ENCODE data around the gene SNPH. TPM values are rescaled to one million over a fixed set of nuclear protein-coding genes. Genes with fewer than 3 reads are reported as not detected.

The SNPH gene
- total and polyA plus RNA-seq, 2 of the 8 experiments (the other 6 are each of a cell fraction or from before 2014, with no cell fraction given), result 0.98 to 4.9 TPM

DNA sequence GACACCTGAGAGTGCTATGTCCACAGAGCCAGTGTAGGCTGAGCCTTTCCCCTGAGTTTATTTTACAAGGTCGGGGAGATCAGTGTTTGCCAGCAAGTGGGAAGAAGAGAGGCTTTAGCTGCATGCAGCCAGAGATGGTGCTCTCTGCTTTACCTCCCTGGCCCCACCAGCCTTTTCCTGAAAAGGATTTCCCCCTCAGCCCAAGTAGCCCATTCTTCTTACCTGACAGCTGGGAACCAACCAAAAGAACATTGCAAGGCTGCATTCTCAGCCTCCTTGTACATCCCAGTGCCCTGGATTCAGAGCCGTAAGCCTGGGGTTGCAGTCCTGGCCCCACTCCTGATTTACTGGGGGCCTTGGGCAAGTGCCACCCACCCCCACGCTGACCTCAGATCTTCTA lies 16.9 kb downstream of the SNPH start:
- H3K14ac ChIP-seq (ENCODE audit: insufficient read length), result no peak overlapping the region
- no peak overlapping the region for H3K23ac ChIP-seq (ENCODE audit: insufficient read length)
- no peak for TF ChIP-seq RNF2 (IDR thresholded peaks at IDR 0.05; ENCODE audit: borderline replicate concordance, low read depth, low read length, missing control alignments, poor library complexity, severe bottlenecking)
- no peak for TF ChIP-seq PHF8 (conservative IDR thresholded peaks at IDR 0.05; ENCODE audit: low read depth, low read length)
- ChIA-PET POLR2A (ENCODE audit: partially characterized antibody) (no interaction called here), CTCF (ENCODE audit: partially characterized antibody) (interaction anchor here (0.9 to 2.4 kb wide), 4 partner anchors 9 to 34 kb away, joined by 4 to 11 read pairs (median 6); no protein-coding TSS in a partner anchor)
- no peak overlapping the region for H4K5ac ChIP-seq (ENCODE audit: insufficient read length, low read depth, low read length)
- H3K4ac ChIP-seq (replicated peaks; ENCODE audit: insufficient read length, low read depth, low read length), result no peak overlapping the region
- no peaks in the 10 kb centered on the region for H3K27me3 ChIP-seq (replicated peaks in 1 of 4; ENCODE audit: control insufficient read depth in 3 of 4, extremely low read depth in 1 of 4, insufficient read depth in 3 of 4, low read length in 3 of 4)
- H2BK5ac ChIP-seq (ENCODE audit: low read depth, low read length), result no peak overlapping the region
- no peak overlapping the region for H3K4me2 ChIP-seq (ENCODE audit: insufficient read depth in 1 of 2, low read depth in 2 of 2, low read length in 2 of 2)
- H3K56ac ChIP-seq (replicated peaks; ENCODE audit: insufficient read length, low read depth, low read length), result no peak overlapping the region
- H2AK5ac ChIP-seq (ENCODE audit: low read depth, low read length), result no peak overlapping the region
- no peak for DNase-seq (ENCODE audit: low read depth in 1 of 2, low spot score in 2 of 2)
- FAIRE-seq, result no peak
- peaks cover 2% of the 10 kb centered on the region; the same call in 1 of the 2 replicates for H3K23me2 ChIP-seq (ENCODE audit: low read depth, low read length)
- H3K36me3 ChIP-seq (ENCODE audit: control insufficient read depth in 2 of 4, insufficient read depth in 4 of 4, low read length in 3 of 4), result no peaks in the 10 kb centered on the region; a peak in 1 of 8 replicates
- 73% methylated on average over 3 of the region's 3 CpGs; no CpG with 5 or more reads in 1 of the 2 experiments for WGBS, 2 experiments (ENCODE audit: extremely low coverage in 1 of 2, insufficient coverage in 1 of 2, insufficient read length in 1 of 2, insufficient replicate concordance in 2 of 2, low coverage in 1 of 2, low lambda C conversion rate in 2 of 2, missing lambda C conversion rate in 1 of 2)
- no peak overlapping the region for H4K91ac ChIP-seq (replicated peaks; ENCODE audit: insufficient read length, low read length)
- H2BK20ac ChIP-seq (ENCODE audit: low read length), result no peak overlapping the region
- H2BK15ac ChIP-seq (ENCODE audit: low read length), result no peak overlapping the region
- H4K20me1 ChIP-seq (replicated peaks in 1 of 2; ENCODE audit: control insufficient read depth in 1 of 2, insufficient read depth in 2 of 2, low read length in 2 of 2), result peaks cover 0 to 2% of the 10 kb centered on the region in 2 experiments
- H2AFZ ChIP-seq (ENCODE audit: low read length), result no peak overlapping the region
- H2BK12ac ChIP-seq (ENCODE audit: low read depth, low read length), result no peak overlapping the region
- no peak overlapping the region for H3K27ac ChIP-seq (ENCODE audit: low read depth, low read length)
- H3K18ac ChIP-seq (ENCODE audit: extremely low read depth, low read length), result no peak overlapping the region
- H3K79me1 ChIP-seq (ENCODE audit: low read depth, low read length), result no peaks in the 10 kb centered on the region; the same call in 1 of the 2 replicates
- no peaks in the 10 kb centered on the region for H3K79me2 ChIP-seq (ENCODE audit: control insufficient read depth in 1 of 2, insufficient read depth in 2 of 2, low read length in 2 of 2)
- H3K4me1 ChIP-seq (replicated peaks in 1 of 4; ENCODE audit: control insufficient read depth in 3 of 4, insufficient read depth in 4 of 4, low read length in 3 of 4), result 0 out of 7 replicates have a peak, but pooled peaks cover 0 to 2% (median under 1%) of the 10 kb centered on the region in 4 experiments
- H3K9me3 ChIP-seq (ENCODE audit: insufficient read depth in 2 of 2, low read depth in 1 of 2, low read length in 1 of 2), result no peaks in the 10 kb centered on the region
- H3K4me3 ChIP-seq (ENCODE audit: extremely low read depth in 1 of 4, insufficient read depth in 2 of 4, low read depth in 3 of 4, low read length in 4 of 4), result no peak overlapping the region
- no peak overlapping the region for H4K8ac ChIP-seq (ENCODE audit: extremely low read depth, insufficient read depth, low read length)
- H3K9ac ChIP-seq (replicated peaks in 1 of 4; ENCODE audit: extremely low read depth in 1 of 4, low read depth in 3 of 4, low read length in 3 of 4), result no peak overlapping the region
- H2BK120ac ChIP-seq (replicated peaks; ENCODE audit: low read depth, low read length), result no peak overlapping the region

All from H1 (cell line).